Measurements from ENCODE around the gene ACBD6. TPM values are rescaled to one million over a fixed set of nuclear protein-coding genes. Genes with fewer than 3 reads are reported as not detected.

ACBD6 gene
- total RNA-seq, 2 donors from 2014 or later, result 18.3 to 24.6 TPM

DNA sequence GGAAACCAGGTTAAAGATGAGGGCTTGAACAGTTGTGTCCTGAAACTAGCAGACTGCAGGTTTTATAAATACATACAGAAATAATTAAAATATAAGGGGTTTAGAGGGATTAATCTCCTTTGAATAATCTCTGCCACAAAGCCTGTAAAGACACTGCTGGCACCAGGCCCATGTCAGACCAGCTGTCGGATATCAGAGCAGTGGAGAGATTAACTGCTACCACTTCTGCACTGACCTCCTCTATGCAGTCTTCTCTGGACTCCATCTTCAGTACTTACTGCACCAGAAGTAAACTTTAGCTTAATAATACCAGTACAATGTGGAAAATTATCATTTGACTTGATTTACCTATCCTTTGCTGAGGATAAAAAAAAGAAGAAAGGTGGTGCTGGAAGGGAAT lies 143.7 kb downstream of the ACBD6 start:
- intact Hi-C loops (cut with DNase I), result no loop called here
- DNase-seq (peak; percentile 45), ATAC-seq (peak; percentile 67 to 70)

DNA sequence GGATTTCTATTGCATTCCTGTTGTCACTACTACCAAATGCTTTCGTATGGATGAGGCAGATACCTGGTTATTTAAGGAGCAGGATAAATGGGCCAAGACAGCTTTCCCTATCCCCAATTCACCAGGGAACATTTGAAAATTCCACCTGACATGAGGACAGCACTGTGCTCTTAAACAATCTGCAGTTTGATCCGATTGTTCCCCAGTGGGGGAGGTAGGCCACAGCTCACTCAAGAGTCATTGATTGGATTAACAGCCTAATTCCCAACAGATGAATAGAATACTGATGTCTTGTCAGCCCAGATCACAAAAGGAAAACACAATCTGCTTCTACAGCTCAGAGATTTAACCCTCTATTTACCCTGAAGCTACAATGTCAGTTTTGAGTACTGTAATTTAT lies 148.4 kb downstream of the ACBD6 start:
- intact Hi-C loops (cut with DNase I), result no loop called here
- ATAC-seq, result no peak
- no peak for DNase-seq

DNA sequence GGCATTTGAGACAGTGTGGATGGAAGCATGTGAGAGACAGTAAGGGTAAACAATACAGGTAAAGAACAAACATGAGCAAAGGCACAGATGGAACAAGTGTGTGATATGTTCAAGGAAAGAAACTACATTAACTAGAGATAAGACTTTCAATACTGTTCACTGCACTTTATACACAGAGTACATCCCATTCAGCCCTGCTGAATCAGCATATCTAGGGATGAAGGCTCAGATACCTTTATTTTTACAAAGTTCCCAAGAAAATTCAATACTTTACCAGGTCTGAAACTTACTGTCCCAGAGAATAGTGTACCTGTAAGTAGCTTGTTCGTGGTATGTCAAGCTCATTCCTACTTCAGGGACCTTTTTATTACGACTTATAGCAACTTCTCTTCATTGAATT lies 149.8 kb downstream of the ACBD6 start:
- no peak for ATAC-seq
- intact Hi-C loops (cut with DNase I), result no loop called here
- no peak for DNase-seq

DNA sequence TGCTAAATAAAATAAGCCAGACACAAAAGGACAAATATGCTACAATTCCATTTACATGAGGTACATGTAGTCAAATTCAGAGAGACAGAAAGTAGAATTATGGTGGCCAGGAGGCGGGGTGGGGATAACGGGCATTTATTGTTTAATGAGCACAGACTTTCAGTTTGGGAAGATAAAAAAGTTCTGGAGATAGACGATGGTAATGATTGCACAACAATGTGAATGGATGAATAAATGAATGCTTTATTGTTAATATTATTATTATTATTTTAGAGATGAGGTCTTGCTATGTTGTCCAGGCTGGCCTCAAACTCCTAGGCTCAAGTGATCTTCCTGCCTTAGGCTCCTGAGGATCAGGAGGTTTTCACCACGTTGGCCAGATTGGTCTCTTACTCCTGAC lies 150.4 kb downstream of the ACBD6 start:
- intact Hi-C loops (cut with DNase I), result no loop called here
- ATAC-seq (no peak), DNase-seq (no peak)

DNA sequence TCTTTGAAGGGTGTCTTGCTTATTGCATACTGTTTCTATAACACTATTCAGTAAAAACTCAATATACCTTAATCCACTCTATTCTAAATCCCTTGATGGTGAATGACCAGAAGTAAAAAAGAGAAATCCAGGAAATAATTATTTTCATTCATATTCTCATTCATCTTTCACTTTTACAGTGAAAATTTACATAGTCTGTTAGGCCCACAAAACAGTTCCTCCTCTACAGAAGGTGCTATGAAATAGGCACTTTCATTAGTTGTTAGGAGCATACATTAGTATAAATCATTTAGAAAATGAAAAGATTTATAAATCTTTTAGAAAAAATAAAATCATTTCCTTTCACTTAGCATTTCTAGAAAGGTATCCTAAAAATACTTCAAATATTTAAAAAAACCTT lies 157.2 kb downstream of the ACBD6 start:
- DNase-seq (no peak), ATAC-seq (no peak)
- intact Hi-C loops (cut with DNase I), result no loop called here

DNA sequence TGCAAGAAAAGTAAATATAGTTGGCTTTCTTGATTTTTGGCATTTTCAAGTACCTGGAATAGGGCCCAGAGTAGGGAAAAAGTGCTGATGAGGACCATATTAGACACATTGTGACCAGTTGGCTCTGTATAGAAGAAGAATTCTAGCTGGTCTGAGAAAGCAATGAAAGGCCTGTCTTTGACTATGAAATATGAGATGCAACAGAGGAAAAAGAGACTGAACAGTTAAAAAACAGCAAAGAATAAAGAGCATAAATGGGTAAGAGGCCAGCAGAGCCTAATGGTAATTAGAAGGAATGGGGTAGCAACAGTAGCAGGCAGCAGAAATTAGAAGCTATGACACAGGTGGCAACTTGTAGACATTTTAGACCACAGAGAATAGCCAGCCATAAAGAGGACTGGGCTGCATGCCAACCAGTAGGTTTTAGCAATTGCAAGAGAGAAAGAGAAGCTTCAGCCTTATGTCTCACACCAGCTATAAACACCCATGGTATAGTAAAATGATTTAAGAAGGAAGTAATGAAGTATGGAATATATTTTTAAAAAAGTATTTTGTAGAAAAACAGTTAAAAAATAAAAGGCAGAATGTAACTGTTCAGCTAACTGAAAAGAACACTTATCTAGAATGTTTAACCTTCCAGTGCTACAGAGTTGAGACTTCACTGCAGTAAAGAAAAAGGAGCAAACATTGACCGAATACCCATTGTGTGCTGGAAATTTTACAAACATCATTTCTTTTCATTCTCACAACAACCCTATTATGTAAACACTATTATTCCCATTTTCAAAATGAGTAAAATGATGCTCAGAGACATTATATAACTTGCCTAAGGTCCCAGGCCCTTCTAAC lies 158.2 kb downstream of the ACBD6 start:
- DNase-seq (peak; percentile 36), ATAC-seq (peak in 1 of 2 donors; percentile 26)
- intact Hi-C loops (cut with DNase I), result no loop called here

DNA sequence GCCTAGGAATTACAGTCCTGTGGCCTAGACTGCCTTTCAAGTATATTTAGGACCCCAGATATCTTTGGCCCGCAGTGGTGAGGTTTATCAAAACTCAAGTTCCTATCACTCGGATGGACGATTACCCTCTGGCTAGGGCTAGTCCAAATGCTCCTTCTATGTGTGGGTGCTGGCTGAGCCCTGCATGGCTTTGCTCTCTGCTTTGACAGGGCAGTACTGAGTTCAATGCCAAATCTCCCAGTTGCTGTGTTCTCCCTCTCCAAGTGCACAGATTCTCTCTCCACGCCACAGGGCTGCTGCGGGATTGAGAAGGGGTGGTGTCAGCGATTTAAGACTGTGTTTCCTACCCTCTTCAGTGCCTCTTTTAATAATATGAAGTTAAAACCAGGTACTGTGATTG lies 175.3 kb downstream of the ACBD6 start:
- ATAC-seq (peak in 1 of 2 donors; percentile 39), DNase-seq (no peak)
- intact Hi-C loops (cut with DNase I), result no loop called here

DNA sequence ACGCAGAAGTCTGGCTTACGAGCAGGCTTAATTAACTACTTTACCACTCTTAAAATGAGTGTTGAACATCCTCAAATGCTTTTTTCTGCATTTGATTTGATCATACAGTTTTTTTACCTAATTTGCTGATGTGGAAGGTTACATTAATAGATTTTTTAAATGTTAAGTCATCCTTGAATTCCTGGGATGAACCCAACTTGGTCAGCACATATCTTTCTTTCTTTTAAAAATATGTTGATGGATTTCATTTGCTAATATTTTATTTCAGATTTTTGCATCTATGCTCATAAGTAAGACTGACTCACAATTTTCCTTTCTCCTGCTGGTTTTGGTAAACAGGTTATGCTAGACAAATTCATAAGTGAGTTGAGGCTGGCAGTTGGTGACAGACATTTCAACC lies 189.5 kb downstream of the ACBD6 start:
- intact Hi-C loops (cut with DNase I), result no loop called here
- DNase-seq, result no peak
- ATAC-seq, result no peak

DNA sequence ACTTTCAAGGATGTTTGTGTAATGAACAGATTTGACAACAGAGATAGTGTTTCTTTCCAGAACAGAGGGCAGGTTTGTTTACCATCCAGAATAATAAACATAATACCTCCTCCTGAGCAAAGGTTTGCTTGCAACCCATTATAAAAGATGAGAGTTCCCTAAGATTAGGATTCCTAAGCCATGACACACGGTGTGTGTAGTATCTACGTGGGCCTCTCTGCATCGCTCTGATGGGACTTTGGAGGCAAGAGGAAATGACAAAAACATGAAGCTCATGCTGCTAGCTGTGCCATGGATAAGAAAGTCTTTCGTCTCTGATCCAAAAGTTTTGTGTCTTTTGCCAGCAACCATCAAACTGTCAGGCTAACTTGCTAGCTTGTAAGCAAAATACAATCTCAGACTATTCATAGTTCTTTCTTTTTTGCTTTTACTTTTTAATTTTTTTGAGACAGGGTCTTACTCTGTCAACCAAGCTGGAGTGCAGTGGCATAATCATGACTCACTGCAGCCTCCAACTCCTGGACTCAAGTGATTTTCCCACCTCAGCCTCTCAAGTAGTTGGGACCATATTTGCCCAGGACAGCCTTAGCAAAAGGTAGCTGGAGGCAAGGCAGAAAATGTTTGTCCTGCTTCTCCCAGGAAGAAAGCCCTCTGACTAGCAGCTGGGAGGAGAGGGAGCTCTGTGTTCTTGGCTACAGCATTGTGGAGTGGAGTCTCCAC lies 191.2 kb downstream of the ACBD6 start:
- no peak for ATAC-seq
- no peak for DNase-seq
- intact Hi-C loops (cut with DNase I), result no loop called here

DNA sequence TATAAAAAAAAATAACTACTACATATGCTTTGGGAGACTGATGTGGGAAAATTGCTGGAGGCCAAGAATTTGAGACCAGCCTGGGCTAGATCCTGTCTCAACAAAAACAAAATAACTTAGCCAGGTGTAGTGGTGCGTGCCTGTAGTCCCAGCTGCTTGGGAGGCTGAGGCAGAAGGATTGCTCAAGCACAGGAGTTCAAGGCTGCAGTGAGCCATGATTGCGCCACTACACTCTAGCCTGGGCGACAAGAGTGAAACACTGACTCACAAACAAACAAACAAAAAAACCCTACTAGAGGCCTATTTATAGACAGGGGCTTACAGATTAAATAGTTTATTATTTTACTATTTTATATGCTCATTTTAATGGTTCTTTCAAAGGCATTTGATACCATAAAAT lies 192.3 kb downstream of the ACBD6 start:
- ATAC-seq (no peak), DNase-seq (no peak)
- intact Hi-C loops (cut with DNase I), result no loop called here

DNA sequence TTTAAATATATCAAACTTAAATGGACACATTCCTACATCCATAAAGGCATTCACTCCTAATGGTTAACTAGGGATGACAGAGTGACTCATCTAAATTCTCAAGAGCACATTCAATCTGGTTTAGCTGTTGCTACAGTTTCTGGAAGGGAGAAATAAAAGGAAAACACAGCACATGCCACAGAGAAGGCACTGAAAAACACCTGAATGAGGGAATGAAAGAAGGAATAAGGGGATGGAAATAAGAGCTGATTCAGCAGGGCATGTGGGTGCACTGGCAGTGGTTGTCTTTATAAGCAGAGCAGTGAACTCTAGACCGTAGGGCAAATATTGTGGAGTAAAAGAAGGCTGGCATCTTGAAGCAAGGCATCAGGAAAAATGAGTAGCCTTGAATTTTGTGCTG lies 193.0 kb downstream of the ACBD6 start:
- DNase-seq (no peak), ATAC-seq (no peak)
- intact Hi-C loops (cut with DNase I), result no loop called here

DNA sequence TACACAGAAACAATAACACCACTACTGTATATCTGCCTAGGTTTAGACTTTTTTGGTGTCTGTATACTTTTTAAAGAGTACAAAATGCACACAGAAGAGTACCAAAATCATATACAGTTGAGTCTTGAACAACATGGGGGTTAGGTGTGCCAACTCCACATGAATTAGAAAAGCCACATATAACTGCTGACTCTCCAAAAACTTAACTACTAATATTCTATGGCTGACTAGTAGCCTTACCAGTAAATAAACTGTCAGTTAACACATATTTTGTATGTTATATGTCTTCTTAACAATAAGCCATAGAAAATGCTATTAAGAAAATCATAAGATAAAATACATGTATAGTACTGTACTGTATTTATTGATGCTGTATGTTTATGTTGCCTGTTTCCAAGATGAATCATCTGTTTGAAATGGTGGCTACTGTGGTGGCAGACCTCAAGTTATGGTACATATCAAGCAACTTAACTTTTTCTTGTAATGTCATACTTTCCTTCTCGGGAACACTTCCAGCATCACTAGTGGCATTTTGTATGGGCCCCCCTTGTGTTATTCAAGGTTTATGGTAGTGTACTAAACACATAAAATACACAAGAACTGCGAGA lies 201.1 kb downstream of the ACBD6 start:
- DNase-seq, result no peak
- intact Hi-C loops (cut with DNase I), result no loop called here

DNA sequence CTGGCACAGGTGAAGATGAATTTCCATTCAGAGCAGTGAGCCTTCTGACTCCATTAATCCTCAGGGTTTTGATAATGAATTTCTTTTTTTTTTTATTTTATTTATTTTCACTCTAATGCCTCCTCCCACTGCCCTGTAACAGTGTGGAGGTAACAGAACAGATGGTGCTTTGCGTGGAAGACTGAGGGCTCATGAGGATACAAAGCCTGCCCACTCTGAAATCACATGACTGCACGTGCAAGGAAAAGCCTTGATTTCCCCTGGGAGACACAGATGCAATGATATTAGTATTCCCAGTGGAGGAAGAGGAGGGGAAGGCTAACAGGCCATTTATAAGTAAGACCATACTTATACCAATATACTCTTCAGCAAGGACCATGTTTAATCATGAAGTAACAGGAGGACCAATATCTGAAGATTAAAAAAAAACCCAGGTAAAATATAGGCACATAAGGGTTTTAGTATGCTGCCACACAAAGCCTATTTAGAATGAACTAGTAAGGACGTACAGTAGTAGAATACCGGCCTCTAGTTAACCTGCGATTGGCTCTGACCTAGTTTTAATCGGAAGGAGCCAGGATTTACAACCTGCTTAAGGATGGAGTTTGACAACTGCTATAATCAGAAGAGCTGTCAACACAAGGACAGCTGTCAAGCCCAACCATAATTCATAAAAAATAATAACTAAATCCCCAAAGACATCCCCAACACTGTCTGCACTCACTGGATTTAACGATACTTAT lies 202.7 kb downstream of the ACBD6 start:
- intact Hi-C loops (cut with DNase I), result no loop called here
- ATAC-seq (no peak), DNase-seq (no peak)

More for the DNA sequence above, 201.1 kb downstream of the ACBD6 start:
- ATAC-seq, result no peak

DNA sequence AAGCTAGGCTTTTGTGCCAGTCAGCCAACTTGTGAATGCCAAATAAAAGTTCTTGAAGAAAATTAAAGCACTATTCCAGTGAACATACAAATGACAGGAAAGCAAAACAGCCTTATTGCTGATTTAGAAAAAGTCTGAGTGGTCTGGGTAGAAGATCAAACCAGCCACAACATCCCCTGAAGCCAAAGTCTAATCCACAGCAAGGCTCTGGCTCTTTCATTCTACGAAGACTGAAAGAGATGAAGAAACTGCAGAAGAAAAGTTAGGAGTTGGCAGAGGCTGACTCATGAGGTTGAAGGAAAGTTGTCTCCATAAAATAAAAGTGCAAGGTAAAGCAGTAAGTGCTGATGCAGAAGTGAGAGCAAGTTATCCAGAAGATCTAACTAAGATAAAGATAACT lies 206.4 kb downstream of the ACBD6 start:
- intact Hi-C loops (cut with DNase I), result no loop called here
- no peak for DNase-seq
- no peak for ATAC-seq

DNA sequence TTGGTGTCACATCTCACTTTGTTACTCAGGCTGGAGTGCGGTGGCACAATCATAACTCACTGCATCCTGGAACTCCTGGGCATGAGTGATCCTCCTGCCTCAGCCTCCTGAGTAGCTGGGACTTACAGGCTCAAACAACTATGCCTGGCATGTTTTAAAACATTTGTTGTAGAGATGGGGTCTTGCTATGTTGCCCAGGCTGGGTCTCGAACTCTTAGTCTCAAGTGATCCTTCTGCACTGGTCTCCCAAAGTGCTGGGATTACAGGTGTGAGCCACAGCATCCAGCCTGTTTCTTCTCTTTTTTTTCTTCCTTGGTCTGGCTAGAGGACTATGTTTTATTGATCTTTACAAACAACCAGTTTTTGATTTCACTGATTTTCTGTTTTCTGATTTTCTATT lies 207.7 kb downstream of the ACBD6 start:
- no peak for DNase-seq
- ATAC-seq, result no peak
- intact Hi-C loops (cut with DNase I), result no loop called here

DNA sequence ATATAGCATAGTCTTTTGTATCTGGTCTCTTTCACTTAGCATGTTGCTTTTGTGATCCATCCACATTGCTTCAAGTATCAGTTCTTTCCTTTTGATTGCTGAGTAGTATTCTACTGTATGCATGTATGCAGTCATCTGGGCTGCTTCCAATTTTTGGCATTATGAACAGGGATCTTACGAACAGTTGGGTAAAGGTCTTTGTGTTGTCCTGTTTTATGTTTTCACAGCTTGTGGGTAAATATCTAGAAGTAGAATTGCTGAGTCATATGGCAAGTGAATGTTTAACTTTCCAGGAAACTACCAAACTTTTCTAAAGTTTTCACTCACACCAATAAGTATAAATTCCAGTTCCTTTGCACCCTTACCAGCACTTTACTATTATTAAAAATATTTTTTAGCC lies 211.4 kb downstream of the ACBD6 start:
- no peak for DNase-seq
- intact Hi-C loops (cut with DNase I), result no loop called here
- no peak for ATAC-seq

DNA sequence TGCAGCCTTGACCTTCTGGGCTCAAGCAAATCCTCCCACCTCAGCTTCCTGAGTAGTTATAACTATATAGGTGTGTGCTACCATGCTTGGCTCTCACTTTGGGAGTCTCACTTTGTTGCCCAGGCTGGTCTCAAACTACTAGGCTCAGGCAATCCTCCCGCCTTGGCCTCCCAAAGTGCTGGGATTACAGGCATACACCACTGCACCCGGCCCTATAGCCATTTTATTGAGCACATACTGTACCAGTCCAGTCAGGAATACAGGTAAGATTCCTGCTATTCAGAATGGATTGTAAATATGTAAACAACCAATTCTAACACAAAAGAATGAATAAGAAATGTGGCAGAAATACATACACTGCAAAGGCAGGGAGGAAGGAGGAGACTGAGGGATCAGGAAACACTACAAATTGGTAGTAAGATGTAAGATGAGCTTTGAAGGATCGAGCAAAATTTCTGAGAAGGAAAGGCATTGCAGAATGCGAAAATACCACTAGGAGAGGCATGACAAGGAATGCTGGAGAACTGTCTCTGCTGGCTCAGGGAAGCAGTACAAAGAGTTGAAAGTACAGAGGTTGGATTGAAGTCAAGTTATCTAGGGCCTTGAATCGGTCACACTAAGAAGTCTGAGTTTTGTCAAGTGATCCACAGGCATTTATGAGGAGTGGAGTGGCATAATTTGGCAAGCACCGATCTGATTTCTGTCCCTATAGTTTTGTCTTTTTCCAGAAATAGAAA lies 211.9 kb downstream of the ACBD6 start:
- ATAC-seq (no peak), DNase-seq (no peak)
- intact Hi-C loops (cut with DNase I), result no loop called here

DNA sequence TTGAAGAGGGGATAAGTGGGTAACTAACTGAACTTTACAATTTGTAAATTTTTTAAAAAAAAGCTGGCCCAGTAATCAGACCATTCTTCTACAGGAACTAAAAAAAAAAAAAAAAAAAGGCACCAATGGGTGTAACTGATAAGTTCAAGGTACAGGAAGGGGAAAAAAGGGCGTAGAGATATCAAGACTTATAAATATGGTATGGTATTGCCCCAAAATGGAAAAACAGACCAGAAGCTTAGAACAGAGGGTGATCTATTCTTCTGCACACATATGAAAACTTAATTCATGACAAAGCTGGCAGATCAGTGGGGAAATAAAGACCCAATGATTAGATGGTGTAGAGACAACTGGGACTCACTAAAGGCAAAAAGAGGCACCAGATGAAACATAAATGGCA lies 213.4 kb downstream of the ACBD6 start:
- no peak for ATAC-seq
- intact Hi-C loops (cut with DNase I), result no loop called here
- no peak for DNase-seq

Data from left cardiac atrium (tissue), 4 donors.